Measurements from ENCODE around the gene RCC1. TPM values are rescaled to one million over a fixed set of nuclear protein-coding genes. Genes with fewer than 3 reads are reported as not detected.

RCC1 gene
- total and polyA plus RNA-seq, 12 donors = 12.6 to 24.4 (median 17.2) TPM

- peaks cover 0 to 48% of the 10 kb centered on the region in 2 donors for H3K36me3 ChIP-seq (replicated peaks in 1 of 2)
- intact Hi-C loops (cut with DNase I) = no loop called here
- no peak for DNase-seq
Observed at GRCh38 chr1:28480308-28480707, 25.5 kb upstream of the RCC1 start.

GRCh38 chr1:28482138-28482537 is 23.7 kb upstream of the RCC1 start:
- TF ChIP-seq CTCF (IDR thresholded peaks at IDR 0.05) (no peak), POLR2A (IDR thresholded peaks at IDR 0.05) (no peak)
- Histone ChIP-seq H3K4me3 (no peak overlapping the region), H3K4me1 (replicated peaks in 1 of 2) (no peaks in the 10 kb centered on the region), H3K36me3 (replicated peaks in 1 of 2) (peaks cover 0 to 46% of the 10 kb centered on the region in 2 donors), H3K9me3 (replicated peaks in 1 of 3) (no peaks in the 10 kb centered on the region), H3K27me3 (no peaks in the 10 kb centered on the region), H3K27ac (no peak overlapping the region)
- WGBS, 4 donors = 60 to 97% (median 86%) methylated on average over 3 of the region's 3 CpGs
- intact Hi-C loops (cut with DNase I) = no loop called here
- DNase-seq = no peak

More at GRCh38 chr1:28480308-28480707, 25.5 kb upstream of the RCC1 start:
- no peak overlapping the region for H3K4me3 ChIP-seq
- no peak overlapping the region for H3K27ac ChIP-seq
- no peaks in the 10 kb centered on the region for H3K27me3 ChIP-seq
- H3K9me3 ChIP-seq (replicated peaks in 1 of 3) = no peaks in the 10 kb centered on the region
- 92 to 96% (median 94%) methylated on average over 5 of the region's 5 CpGs for WGBS, 4 donors
- H3K4me1 ChIP-seq (replicated peaks in 1 of 2) = no peaks in the 10 kb centered on the region
- no peak for TF ChIP-seq POLR2A (IDR thresholded peaks at IDR 0.05)
- no peak for TF ChIP-seq CTCF (IDR thresholded peaks at IDR 0.05)

- H3K36me3 ChIP-seq (replicated peaks in 1 of 2) = peaks cover 0 to 40% of the 10 kb centered on the region in 2 donors
- 91 to 93% (median 92%) methylated on average over 2 of the region's 2 CpGs for WGBS, 4 donors
- no peak for TF ChIP-seq POLR2A (IDR thresholded peaks at IDR 0.05)
- no peak for TF ChIP-seq CTCF (IDR thresholded peaks at IDR 0.05)
Observed at GRCh38 chr1:28482702-28483101, 23.1 kb upstream of the RCC1 start.

GRCh38 chr1:28494737-28495136 is 11.1 kb upstream of the RCC1 start:
- TF ChIP-seq POLR2A (IDR thresholded peaks at IDR 0.05) (no peak), CTCF (IDR thresholded peaks at IDR 0.05) (no peak)
- intact Hi-C loops (cut with DNase I) = no loop called here
- Histone ChIP-seq H3K4me3 (no peak overlapping the region), H3K9me3 (replicated peaks in 1 of 3) (no peaks in the 10 kb centered on the region), H3K36me3 (replicated peaks in 1 of 2) (peaks cover 0 to 55% of the 10 kb centered on the region in 2 donors), H3K4me1 (replicated peaks in 1 of 2) (no peaks in the 10 kb centered on the region), H3K27me3 (no peaks in the 10 kb centered on the region), H3K27ac (no peak overlapping the region)
- WGBS, 4 donors = 88 to 97% (median 96%) methylated on average over 1 of the region's 1 CpG
- DNase-seq = no peak

More at GRCh38 chr1:28482702-28483101, 23.1 kb upstream of the RCC1 start:
- DNase-seq = no peak
- no peak overlapping the region for H3K27ac ChIP-seq
- intact Hi-C loops (cut with DNase I) = no loop called here
- H3K9me3 ChIP-seq (replicated peaks in 1 of 3) = no peaks in the 10 kb centered on the region
- no peak overlapping the region for H3K4me3 ChIP-seq
- H3K27me3 ChIP-seq = no peaks in the 10 kb centered on the region
- no peaks in the 10 kb centered on the region for H3K4me1 ChIP-seq (replicated peaks in 1 of 2)

Data from adrenal gland (tissue), 12 donors.